ENCODE results near the gene TRIM59. TPM values are rescaled to one million over a fixed set of nuclear protein-coding genes. Genes with fewer than 3 reads are reported as not detected.

Gene TRIM59
- total RNA-seq, 1 donor from 2014 or later = 39.0 TPM

DNA sequence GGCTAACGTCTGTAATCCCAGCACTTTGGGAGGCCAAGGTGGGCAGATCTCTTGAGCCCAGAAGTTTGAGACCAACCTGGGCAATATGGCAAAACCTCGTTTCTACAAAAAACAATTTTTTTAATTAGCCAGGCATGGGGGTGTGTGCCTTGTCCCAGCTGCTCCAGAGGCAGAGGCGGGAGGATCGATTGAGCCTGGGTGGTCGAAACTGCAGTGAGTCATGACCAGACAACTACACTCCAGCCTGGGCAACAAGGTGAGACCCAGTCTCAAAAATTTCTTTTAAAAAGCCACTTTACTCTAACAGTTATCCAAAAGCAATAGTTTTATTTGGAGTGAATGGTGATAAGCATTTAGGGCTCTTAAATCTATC lies 12.5 kb downstream of the TRIM59 start:
- H3K27ac Mint-ChIP-seq (ENCODE audit: unreplicated experiment) = no peak overlapping the region

DNA sequence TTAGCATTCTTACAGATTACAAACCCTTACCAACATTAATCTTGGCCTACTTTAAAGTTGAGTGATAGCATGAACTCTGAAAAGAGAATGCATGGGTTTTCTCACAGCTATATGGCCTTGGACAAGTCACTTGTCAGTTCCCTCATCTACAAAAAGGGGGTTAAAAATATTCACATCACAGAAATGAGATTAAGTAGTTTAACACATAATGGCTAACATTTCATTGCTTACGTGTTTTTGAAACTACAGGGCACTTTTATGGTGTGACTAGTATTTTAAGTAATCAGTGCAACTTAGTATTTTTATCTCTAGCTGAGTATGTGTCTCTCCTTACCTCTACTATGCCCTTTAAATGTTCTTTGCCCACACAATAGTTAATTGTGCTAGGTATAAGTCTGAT lies 13.8 kb downstream of the TRIM59 start:
- Mint-ChIP-seq H3K9me3 (no peaks in the 10 kb centered on the region), H3K36me3 (ENCODE audit: low read depth) (peaks cover 39% of the 10 kb centered on the region), H3K4me3 (no peak overlapping the region), H3K27me3 (ENCODE audit: low read depth) (no peaks in the 10 kb centered on the region), H3K4me1 (peaks cover 6% of the 10 kb centered on the region), H3K27ac (ENCODE audit: unreplicated experiment) (no peak overlapping the region)
- TF ChIP-seq, protein P1, sequence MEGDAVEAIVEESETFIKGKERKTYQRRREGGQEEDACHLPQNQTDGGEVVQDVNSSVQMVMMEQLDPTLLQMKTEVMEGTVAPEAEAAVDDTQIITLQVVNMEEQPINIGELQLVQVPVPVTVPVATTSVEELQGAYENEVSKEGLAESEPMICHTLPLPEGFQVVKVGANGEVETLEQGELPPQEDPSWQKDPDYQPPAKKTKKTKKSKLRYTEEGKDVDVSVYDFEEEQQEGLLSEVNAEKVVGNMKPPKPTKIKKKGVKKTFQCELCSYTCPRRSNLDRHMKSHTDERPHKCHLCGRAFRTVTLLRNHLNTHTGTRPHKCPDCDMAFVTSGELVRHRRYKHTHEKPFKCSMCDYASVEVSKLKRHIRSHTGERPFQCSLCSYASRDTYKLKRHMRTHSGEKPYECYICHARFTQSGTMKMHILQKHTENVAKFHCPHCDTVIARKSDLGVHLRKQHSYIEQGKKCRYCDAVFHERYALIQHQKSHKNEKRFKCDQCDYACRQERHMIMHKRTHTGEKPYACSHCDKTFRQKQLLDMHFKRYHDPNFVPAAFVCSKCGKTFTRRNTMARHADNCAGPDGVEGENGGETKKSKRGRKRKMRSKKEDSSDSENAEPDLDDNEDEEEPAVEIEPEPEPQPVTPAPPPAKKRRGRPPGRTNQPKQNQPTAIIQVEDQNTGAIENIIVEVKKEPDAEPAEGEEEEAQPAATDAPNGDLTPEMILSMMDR (conservative IDR thresholded peaks at IDR 0.05) = no peak
- no peak for DNase-seq (ENCODE audit: low read depth, low spot score)

More for the DNA sequence above, 12.5 kb downstream of the TRIM59 start:
- Mint-ChIP-seq H3K27me3 (ENCODE audit: low read depth) (no peaks in the 10 kb centered on the region), H3K9me3 (no peaks in the 10 kb centered on the region), H3K4me3 (no peak overlapping the region), H3K4me1 (peaks cover 6% of the 10 kb centered on the region), H3K36me3 (ENCODE audit: low read depth) (peaks cover 42% of the 10 kb centered on the region)
- DNase-seq (ENCODE audit: low read depth, low spot score) = no peak
- TF ChIP-seq, protein P1 (conservative IDR thresholded peaks at IDR 0.05) = no peak

DNA sequence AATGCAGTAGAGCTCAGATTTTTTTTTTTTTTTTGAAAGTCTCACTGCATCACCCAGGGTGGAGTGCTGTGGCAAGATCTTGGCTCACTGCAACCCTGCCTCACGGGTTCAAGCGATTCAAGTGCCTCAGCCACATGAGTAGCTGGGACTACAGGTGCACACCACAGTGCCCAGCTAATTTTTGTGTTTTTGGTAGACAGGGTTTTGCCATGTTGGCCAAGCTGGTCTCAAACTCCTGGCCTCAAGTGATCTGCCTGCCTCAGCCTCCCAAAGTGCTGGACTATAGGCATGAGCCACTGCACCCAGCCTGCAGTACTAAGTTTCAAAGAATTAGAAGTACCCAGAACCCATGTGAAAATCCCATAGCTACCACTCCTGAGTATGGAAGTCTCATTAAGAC lies 14.5 kb downstream of the TRIM59 start:
- TF ChIP-seq, protein P1 (conservative IDR thresholded peaks at IDR 0.05) = no peak
- Mint-ChIP-seq H3K36me3 (ENCODE audit: low read depth) (peaks cover 35% of the 10 kb centered on the region), H3K27ac (ENCODE audit: unreplicated experiment) (no peak overlapping the region), H3K4me3 (no peak overlapping the region), H3K9me3 (no peaks in the 10 kb centered on the region), H3K4me1 (peaks cover 6% of the 10 kb centered on the region), H3K27me3 (ENCODE audit: low read depth) (no peaks in the 10 kb centered on the region)
- DNase-seq (ENCODE audit: low read depth, low spot score) = no peak

DNA sequence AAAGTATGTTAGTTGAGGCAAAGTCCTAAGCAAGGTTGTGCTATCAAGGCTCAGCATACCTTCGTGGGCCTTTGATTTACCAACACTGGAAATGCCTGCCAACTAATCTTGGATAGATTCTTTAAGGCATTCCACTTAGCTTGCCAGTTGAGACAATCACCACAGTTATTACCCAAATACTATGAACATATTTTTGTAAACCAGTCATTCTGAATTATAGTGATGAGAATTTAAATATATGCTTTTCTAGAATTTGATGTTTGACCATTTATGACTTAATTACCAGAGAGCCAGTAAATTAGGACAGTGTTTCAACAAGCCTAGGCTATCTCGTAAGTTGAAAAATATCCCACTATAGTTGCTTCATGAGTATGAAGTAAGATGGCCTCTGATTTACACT lies 15.5 kb downstream of the TRIM59 start:
- peaks cover 28% of the 10 kb centered on the region for H3K36me3 Mint-ChIP-seq (ENCODE audit: low read depth)
- H3K4me3 Mint-ChIP-seq = no peak overlapping the region
- peaks cover 6% of the 10 kb centered on the region for H3K4me1 Mint-ChIP-seq
- no peak overlapping the region for H3K27ac Mint-ChIP-seq (ENCODE audit: unreplicated experiment)
- DNase-seq (ENCODE audit: low read depth, low spot score) = no peak
- TF ChIP-seq, protein P1 (conservative IDR thresholded peaks at IDR 0.05) = no peak
- H3K27me3 Mint-ChIP-seq (ENCODE audit: low read depth) = no peaks in the 10 kb centered on the region
- H3K9me3 Mint-ChIP-seq = no peaks in the 10 kb centered on the region

DNA sequence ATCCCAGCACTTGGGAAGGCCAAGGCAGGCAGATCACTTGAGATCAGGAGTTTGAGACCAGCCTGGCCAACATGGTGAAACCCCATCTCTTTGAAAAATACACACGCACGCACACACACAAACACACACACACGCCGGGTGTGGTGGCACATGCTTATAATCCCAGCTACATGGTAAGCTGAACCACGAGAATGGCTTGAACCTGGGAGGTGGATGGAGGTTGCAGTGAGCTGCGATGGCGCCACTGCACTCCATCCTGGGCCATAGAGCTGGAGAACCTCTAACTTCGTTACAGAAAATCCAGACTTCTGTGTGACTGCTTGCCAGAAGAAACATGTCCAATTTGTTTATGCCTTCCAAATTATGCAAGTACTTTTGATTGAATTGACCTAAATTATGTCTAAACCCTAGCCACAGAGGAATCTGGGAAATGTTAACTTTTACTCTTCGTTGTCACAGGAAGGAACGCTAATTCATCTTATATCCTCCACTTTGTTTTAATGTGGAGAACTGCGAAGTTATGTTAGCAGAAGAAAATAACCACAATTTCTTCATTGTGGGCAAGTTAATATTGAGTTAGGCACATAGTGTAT lies 21.7 kb downstream of the TRIM59 start:
- DNase-seq (ENCODE audit: low read depth, low spot score) = no peak
- TF ChIP-seq, protein P1 (conservative IDR thresholded peaks at IDR 0.05) = no peak
- Mint-ChIP-seq H3K4me3 (no peak overlapping the region), H3K4me1 (no peaks in the 10 kb centered on the region), H3K9me3 (no peaks in the 10 kb centered on the region), H3K27ac (ENCODE audit: unreplicated experiment) (no peak overlapping the region), H3K36me3 (ENCODE audit: low read depth) (peaks cover 22% of the 10 kb centered on the region), H3K27me3 (ENCODE audit: low read depth) (no peaks in the 10 kb centered on the region)

All from neural crest cell (in vitro differentiated cells).